Measurements from ENCODE around the gene ALKBH1. TPM values are rescaled to one million over a fixed set of nuclear protein-coding genes. Genes with fewer than 3 reads are reported as not detected.
"Not testable (repeated sequence)": the region's sequence is repeated elsewhere in the genome, so short reads cannot be mapped to it uniquely, and the experiment has no call there.

ALKBH1 gene
- polyA plus RNA-seq, 1 experiment: 9.2 TPM

DNA sequence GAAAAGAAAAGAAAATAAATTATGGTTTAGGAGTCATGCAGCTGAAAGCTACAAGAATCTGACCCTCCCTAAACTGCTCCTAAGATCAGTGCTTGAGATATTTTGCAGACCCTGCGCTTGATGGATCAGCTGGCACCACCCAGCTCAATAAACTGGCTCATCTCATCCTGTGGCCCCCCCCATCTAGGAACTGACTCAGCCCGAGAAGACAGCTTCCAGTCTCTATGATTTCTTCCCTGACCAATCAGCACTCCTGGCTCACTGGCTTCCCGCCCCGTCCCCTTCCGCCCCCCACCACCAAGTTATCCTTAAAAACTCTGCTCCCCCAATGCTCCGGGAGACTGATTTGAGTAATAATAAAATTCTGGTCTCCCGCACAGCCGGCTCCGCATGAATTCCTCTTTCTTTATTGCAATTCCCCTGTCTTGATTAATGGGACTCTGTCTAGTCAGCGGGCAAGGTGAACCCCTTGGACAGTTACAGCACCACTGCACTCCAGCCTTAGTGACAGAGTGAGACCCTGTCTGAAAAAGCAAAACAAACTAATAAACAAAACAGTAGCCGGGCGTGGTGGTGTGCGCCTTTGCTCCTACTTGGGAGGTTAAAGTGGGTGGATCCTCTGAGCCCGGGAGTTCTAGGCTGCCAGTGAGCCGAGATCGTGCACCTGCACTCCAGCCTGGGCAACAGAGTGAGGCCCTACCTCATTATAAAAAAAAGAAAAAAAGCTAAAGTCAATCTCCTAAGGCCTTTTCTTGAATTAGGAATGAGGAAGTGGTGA is 66.9 kb downstream of the ALKBH1 start:
- ChIA-PET POLR2A (interaction anchor here (0.6 kb wide), 1 partner anchor 77 kb away, joined by 3 read pairs; no protein-coding TSS in a partner anchor), CTCF (interaction anchor here (0.6 kb wide), 1 partner anchor 95 kb away, joined by 4 read pairs; no protein-coding TSS in a partner anchor)
- TF ChIP-seq CTCF (IDR thresholded peaks at IDR 0.05; ENCODE audit: insufficient read depth, low read depth, low read length): no peak
- no peak overlapping the region for H3K4me3 ChIP-seq (ENCODE audit: low read depth, low read length)
- no peaks in the 10 kb centered on the region for H3K27me3 ChIP-seq (ENCODE audit: control insufficient read depth, insufficient read depth, low read length)
- H3K36me3 ChIP-seq (ENCODE audit: control insufficient read depth, insufficient read depth, low read length): no peaks in the 10 kb centered on the region
- DNase-seq (ENCODE audit: low read depth): no peak

DNA sequence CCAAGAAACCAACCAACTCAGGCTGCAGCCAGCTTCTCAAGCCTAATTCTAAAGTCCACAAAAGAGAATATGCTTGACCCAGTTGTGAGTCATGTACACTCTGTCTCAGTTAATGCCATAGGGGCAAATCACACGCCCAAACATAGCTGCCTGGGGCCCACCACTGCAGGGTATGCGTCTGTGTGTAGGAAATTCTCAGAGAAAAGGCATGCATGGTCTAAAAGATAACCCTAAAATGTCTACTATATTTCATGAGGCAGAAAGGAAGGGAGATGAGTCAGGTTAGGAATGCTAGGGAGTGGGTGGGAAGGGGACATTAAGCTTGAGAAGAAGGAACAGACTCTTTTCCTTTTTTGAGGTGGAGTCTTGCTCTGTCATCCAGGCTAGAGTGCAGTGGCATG is 69.1 kb downstream of the ALKBH1 start:
- CTCF ChIA-PET: interaction anchor here (0.7 to 1.8 kb wide), 2 partner anchors 16 to 66 kb away, joined by 3 to 10 read pairs; no protein-coding TSS in a partner anchor
- Histone ChIP-seq H3K27me3 (ENCODE audit: control insufficient read depth, insufficient read depth, low read length) (no peaks in the 10 kb centered on the region), H3K36me3 (ENCODE audit: control insufficient read depth, insufficient read depth, low read length) (no peaks in the 10 kb centered on the region), H3K4me3 (ENCODE audit: low read depth, low read length) (no peak overlapping the region)
- POLR2A ChIA-PET: interaction anchor here (0.5 kb wide), 1 partner anchor 74 kb away, joined by 3 read pairs; no protein-coding TSS in a partner anchor
- peak; percentile 91 for DNase-seq (ENCODE audit: low read depth)
- no peak for TF ChIP-seq CTCF (IDR thresholded peaks at IDR 0.05; ENCODE audit: insufficient read depth, low read depth, low read length)

DNA sequence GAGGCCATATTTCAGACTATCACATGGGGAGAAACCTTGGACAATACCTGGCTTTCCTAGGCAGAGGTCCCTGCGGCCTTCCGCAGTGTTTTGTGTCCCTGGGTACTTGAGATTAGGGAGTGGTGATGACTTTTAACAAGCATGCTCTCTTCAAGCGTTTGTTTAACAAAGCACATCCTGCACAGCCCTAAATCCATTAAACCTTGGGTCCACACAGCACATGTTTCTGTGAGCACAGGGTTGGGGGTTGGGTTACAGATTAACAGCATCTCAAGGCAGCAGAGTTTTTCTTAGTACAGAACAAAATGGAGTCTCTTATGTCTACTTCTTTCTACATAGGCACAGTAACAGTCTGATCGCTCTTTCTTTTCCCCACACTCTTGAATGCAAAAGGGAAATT is 72.0 kb downstream of the ALKBH1 start:
- H3K36me3 ChIP-seq (ENCODE audit: control insufficient read depth, insufficient read depth, low read length); POLR2A ChIA-PET; H3K27me3 ChIP-seq (ENCODE audit: control insufficient read depth, insufficient read depth, low read length); DNase-seq (ENCODE audit: low read depth); CTCF ChIA-PET; H3K4me3 ChIP-seq (ENCODE audit: low read depth, low read length): not testable (repeated sequence)

- H3K36me3 ChIP-seq (ENCODE audit: control insufficient read depth, insufficient read depth, low read length); DNase-seq (ENCODE audit: low read depth); H3K27me3 ChIP-seq (ENCODE audit: control insufficient read depth, insufficient read depth, low read length); CTCF ChIA-PET; H3K4me3 ChIP-seq (ENCODE audit: low read depth, low read length); POLR2A ChIA-PET: not testable (repeated sequence)
These were observed 72.4 kb downstream of the ALKBH1 start for GRCh38 chr14:77635466-77635865.

GRCh38 chr14:77630111-77630510 is 77.7 kb downstream of the ALKBH1 start:
- no peak for TF ChIP-seq CTCF (IDR thresholded peaks at IDR 0.05; ENCODE audit: insufficient read depth, low read depth, low read length)
- POLR2A ChIA-PET: no interaction called here
- H3K4me3 ChIP-seq (ENCODE audit: low read depth, low read length): no peak overlapping the region
- H3K36me3 ChIP-seq (ENCODE audit: control insufficient read depth, insufficient read depth, low read length): no peaks in the 10 kb centered on the region
- no peaks in the 10 kb centered on the region for H3K27me3 ChIP-seq (ENCODE audit: control insufficient read depth, insufficient read depth, low read length)
- CTCF ChIA-PET: no interaction called here
- no peak for DNase-seq (ENCODE audit: low read depth)

- ChIA-PET CTCF (no interaction called here), POLR2A (no interaction called here)
- no peak for DNase-seq (ENCODE audit: low read depth)
- TF ChIP-seq CTCF (IDR thresholded peaks at IDR 0.05; ENCODE audit: insufficient read depth, low read depth, low read length): no peak
- Histone ChIP-seq H3K27me3 (ENCODE audit: control insufficient read depth, insufficient read depth, low read length) (0 out of 2 replicates have a peak, but pooled peaks cover 2% of the 10 kb centered on the region), H3K36me3 (ENCODE audit: control insufficient read depth, insufficient read depth, low read length) (no peaks in the 10 kb centered on the region), H3K4me3 (ENCODE audit: low read depth, low read length) (no peak overlapping the region)
These were observed 82.5 kb downstream of the ALKBH1 start for GRCh38 chr14:77625360-77625759.
